ENCODE data around the gene DPP10.

- no peak for TF ChIP-seq CTCF (IDR thresholded peaks at IDR 0.05)
- TF ChIP-seq POLR2A (IDR thresholded peaks at IDR 0.05), result no peak
Observed at GRCh38 chr2:115733190-115733775, 1290.8 kb downstream of the DPP10 start.
